ENCODE measurements around the gene SPG11. TPM values are rescaled to one million over a fixed set of nuclear protein-coding genes. Genes with fewer than 3 reads are reported as not detected.

Gene SPG11
- total and polyA plus RNA-seq, 2 of the 13 experiments (the other 11 are each of a cell fraction or from before 2014, with no cell fraction given) = 31.5 to 40.7 TPM

- TF ChIP-seq, protein P1, sequence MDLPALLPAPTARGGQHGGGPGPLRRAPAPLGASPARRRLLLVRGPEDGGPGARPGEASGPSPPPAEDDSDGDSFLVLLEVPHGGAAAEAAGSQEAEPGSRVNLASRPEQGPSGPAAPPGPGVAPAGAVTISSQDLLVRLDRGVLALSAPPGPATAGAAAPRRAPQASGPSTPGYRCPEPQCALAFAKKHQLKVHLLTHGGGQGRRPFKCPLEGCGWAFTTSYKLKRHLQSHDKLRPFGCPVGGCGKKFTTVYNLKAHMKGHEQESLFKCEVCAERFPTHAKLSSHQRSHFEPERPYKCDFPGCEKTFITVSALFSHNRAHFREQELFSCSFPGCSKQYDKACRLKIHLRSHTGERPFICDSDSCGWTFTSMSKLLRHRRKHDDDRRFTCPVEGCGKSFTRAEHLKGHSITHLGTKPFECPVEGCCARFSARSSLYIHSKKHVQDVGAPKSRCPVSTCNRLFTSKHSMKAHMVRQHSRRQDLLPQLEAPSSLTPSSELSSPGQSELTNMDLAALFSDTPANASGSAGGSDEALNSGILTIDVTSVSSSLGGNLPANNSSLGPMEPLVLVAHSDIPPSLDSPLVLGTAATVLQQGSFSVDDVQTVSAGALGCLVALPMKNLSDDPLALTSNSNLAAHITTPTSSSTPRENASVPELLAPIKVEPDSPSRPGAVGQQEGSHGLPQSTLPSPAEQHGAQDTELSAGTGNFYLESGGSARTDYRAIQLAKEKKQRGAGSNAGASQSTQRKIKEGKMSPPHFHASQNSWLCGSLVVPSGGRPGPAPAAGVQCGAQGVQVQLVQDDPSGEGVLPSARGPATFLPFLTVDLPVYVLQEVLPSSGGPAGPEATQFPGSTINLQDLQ (CRISPR knock-in tag; IDR thresholded peaks at IDR 0.05) = peak; percentile 89; the same call in 1 of the 2 replicates
- TF ChIP-seq BCL6 (CRISPR knock-in tag; IDR thresholded peaks at IDR 0.05) (no peak; the same call in 1 of the 2 replicates), KLF11 (CRISPR knock-in tag; IDR thresholded peaks at IDR 0.05) (peak; percentile 5; the same call in 1 of the 2 replicates), KDM3A (CRISPR knock-in tag; IDR thresholded peaks at IDR 0.05; ENCODE audit: low read depth) (no peak), UBTF (CRISPR knock-in tag; IDR thresholded peaks at IDR 0.05) (no peak), HOXA7 (CRISPR knock-in tag; IDR thresholded peaks at IDR 0.05) (0 out of 2 replicates have a peak, but pooled peaks have one; percentile 5), ZNF292 (CRISPR knock-in tag; IDR thresholded peaks at IDR 0.05; ENCODE audit: borderline replicate concordance, low read depth) (0 out of 2 replicates have a peak, but pooled peaks have one; percentile 37), HMGXB3 (CRISPR knock-in tag; IDR thresholded peaks at IDR 0.05; ENCODE audit: borderline replicate concordance) (no peak), ZBTB46 (CRISPR knock-in tag; IDR thresholded peaks at IDR 0.05; ENCODE audit: borderline replicate concordance) (peak; percentile 39; the same call in 1 of the 2 replicates), ZNF768 (CRISPR knock-in tag; IDR thresholded peaks at IDR 0.05) (no peak), ZNF558 (CRISPR knock-in tag; IDR thresholded peaks at IDR 0.05; ENCODE audit: borderline replicate concordance) (peak; percentile 95; the same call in 1 of the 2 replicates), WIZ (CRISPR knock-in tag; IDR thresholded peaks at IDR 0.05) (peak; percentile 50), IRX3 (CRISPR knock-in tag; IDR thresholded peaks at IDR 0.05; ENCODE audit: borderline replicate concordance, low read depth) (0 out of 2 replicates have a peak, but pooled peaks have one; percentile 17), TBX2 (CRISPR knock-in tag; IDR thresholded peaks at IDR 0.05; ENCODE audit: borderline replicate concordance) (no peak), HES4 (CRISPR knock-in tag; IDR thresholded peaks at IDR 0.05; ENCODE audit: borderline replicate concordance) (peak; percentile 28; the same call in 1 of the 2 replicates), ASH2L (IDR thresholded peaks at IDR 0.05; ENCODE audit: insufficient read length, low read depth, low read length) (peak; percentile 14)
Observed at GRCh38 chr15:44662478-44663409, 718 bp downstream of the SPG11 start (continued).
